ENCODE measurements around the gene GNA15.

Gene GNA15

DNA sequence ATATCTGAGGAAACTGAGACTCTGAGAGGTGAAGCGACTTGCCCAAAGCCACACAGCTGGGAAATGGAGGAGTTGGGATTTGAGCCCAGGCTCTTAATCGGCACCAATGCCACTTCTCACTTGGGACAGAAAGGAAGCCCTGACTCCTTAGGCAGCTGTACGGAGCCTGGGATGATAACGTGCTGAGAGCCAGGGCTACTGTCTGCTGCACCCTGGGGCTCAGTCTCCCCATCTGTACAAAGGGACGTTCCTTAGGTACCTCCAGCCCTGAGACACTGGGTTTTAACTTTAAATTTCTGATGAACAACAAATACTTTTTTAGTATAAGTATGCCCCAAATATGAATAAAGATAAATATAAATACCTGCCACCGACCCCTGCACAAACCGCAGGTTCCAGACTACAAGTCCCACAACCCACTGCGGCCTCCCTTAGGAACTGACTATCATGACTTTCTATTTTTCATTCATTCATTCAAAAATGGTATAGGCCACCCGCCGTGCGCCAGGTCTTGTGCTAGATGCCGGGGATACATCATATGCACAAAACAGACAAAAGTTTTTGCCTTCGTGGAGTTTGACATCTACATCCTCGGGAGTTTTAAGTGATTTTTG lies 49.1 kb downstream of the GNA15 start:
- TF ChIP-seq, protein P1, sequence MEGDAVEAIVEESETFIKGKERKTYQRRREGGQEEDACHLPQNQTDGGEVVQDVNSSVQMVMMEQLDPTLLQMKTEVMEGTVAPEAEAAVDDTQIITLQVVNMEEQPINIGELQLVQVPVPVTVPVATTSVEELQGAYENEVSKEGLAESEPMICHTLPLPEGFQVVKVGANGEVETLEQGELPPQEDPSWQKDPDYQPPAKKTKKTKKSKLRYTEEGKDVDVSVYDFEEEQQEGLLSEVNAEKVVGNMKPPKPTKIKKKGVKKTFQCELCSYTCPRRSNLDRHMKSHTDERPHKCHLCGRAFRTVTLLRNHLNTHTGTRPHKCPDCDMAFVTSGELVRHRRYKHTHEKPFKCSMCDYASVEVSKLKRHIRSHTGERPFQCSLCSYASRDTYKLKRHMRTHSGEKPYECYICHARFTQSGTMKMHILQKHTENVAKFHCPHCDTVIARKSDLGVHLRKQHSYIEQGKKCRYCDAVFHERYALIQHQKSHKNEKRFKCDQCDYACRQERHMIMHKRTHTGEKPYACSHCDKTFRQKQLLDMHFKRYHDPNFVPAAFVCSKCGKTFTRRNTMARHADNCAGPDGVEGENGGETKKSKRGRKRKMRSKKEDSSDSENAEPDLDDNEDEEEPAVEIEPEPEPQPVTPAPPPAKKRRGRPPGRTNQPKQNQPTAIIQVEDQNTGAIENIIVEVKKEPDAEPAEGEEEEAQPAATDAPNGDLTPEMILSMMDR (IDR thresholded peaks at IDR 0.05; ENCODE audit: extremely low read depth, missing control alignments) = no peak
- peak; percentile 64 for DNase-seq (ENCODE audit: low spot score)

DNA sequence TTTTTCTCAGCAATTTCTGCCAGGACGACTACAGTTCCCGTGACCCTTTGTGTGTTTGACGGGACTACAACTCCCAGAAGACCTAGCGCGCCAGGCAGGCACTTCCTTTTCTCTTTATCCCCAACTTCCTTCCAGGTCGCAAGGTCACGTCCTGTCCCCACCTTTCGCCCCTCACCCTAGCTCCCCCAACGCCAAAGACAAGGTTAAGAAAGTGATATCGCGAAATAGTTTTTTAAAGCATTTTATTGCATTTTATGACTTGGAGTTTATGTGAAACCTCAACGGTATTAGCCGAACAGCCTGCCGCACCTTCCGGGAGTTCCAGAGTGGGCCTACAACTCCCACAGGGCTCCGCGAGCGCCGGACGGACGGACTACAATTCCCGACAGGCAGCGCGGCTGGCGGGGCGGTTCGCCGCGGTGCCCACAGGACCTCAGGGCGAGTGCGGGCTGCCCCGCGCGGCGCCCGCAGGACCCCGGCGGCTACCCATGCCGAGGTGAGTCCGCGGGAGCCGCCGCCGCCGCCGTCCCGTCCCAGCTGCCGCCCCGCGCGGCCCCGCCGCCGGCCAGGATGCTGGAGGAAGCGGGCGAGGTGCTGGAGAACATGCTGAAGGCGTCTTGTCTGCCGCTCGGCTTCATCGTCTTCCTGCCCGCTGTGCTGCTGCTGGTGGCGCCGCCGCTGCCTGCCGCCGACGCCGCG lies 49.8 kb downstream of the GNA15 start, which contains the start of gene NCLN:
Gene NCLN (plus strand): TSS at position 470 of the 699 bp plus-strand sequence. CDS start 101 bp downstream, at position 571.
- TF ChIP-seq, protein P1 (IDR thresholded peaks at IDR 0.05; ENCODE audit: extremely low read depth, missing control alignments) = no peak
- DNase-seq (ENCODE audit: low spot score) = peak; percentile 95

DNA sequence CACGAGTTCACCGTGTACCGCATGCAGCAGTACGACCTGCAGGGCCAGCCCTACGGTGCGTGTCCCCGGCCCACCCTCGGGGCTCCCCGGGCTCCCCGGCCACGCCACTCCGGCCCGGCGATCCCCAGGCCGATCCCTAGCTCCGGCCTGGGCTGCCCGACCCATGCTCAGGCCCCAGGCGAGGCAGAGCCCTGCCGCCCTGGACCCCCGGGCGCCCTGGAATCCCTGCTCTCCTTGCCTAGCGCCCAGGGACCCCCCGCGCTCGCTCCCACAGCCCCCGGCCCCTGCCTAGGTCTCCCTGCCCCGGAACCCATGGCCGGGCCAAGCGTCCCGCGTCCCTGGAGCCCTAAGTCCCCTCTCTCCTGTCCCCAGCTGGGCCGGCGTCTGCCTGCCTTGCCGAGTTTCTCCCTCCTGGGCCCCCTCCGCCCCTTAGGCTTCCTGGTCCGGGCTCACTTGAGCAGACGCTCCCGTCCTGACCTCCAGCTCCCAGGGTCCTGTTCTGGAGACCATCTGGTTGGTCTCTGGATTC lies 50.4 kb downstream of the GNA15 start:
- TF ChIP-seq, protein P1 (IDR thresholded peaks at IDR 0.05; ENCODE audit: extremely low read depth, missing control alignments) = no peak
- DNase-seq (ENCODE audit: low spot score) = no peak

DNA sequence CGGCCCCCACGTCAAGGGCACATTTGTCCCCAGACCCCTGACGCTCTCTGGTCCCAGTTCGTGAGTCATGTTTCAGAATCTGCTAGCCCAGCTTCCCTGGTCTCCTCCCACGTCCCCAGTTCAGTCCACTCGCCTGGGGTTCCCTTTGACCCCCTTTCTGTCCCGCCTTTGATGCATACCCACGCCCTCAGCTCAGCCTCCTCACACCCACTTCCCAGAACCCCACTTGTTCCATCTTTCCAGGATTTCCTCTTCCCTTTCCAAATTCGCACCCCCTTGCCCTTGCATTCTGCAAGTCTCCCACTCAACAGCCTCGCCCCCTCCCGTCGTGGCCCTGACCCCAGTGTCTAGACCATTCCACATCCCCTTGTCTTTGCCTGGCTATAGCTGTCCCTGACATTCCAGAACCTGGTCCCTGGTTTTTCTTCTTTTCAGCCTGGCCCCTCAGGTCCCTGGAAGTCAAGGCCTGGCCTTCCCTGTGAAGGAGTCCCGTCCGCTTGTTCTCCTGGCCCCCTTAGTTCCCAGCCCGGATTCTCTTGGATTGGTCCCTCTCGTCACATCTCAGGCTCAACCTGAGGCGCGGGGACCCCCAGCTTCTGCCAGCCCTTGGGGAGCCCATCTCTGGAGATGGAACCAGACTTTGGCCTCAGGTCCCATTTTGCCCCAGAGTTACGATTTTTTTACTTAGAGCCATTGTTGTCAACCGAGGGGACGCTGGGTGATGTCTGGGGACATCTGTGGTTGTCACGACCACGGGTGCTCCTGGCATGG lies 51.2 kb downstream of the GNA15 start:
- TF ChIP-seq, protein P1 (IDR thresholded peaks at IDR 0.05; ENCODE audit: extremely low read depth, missing control alignments) = no peak

DNA sequence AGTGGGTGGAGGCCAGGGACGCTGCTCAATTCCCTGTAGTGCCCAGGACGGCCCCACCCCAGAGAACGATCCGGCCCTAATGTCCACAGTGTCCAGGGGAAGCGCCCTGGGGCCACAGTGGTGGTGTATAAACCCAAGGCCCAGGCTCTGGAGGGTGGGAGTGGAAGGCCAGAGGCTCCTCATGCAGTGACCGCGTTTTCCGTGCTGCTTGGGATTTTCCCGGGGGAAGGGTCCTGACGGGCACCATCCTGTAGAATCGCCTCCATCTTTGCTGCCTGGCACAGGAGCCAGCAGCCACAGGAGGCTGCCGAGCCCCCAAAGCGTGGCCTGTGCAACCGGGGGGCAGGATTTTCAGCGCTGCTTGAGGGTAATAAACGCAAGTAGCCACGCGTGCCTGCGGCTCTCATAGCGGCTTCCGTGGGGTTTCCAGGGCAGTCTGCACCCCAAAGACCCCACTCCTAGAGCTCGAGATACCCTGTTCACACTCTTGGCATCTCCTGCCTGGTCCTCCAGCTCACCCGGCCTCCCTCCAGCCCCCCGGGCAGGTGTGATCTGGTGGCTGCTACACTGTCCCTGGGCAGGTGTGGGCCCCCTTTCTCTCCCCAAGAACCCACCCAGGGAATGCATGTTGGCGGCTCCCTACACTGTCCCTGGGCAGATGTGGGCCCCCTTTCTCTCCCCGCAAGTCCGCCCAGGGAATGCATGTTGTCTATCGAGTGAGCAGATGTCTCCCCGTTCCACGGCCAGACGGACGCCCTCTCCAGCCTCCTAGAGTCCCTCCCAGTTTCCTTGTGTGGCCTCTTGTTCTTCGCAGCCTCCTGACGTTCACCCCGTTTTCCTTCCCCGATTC lies 52.1 kb downstream of the GNA15 start:
- DNase-seq (ENCODE audit: low spot score) = no peak
- TF ChIP-seq, protein P1 (IDR thresholded peaks at IDR 0.05; ENCODE audit: extremely low read depth, missing control alignments) = no peak

More for the DNA sequence above, 51.2 kb downstream of the GNA15 start:
- no peak for DNase-seq (ENCODE audit: low spot score)

DNA sequence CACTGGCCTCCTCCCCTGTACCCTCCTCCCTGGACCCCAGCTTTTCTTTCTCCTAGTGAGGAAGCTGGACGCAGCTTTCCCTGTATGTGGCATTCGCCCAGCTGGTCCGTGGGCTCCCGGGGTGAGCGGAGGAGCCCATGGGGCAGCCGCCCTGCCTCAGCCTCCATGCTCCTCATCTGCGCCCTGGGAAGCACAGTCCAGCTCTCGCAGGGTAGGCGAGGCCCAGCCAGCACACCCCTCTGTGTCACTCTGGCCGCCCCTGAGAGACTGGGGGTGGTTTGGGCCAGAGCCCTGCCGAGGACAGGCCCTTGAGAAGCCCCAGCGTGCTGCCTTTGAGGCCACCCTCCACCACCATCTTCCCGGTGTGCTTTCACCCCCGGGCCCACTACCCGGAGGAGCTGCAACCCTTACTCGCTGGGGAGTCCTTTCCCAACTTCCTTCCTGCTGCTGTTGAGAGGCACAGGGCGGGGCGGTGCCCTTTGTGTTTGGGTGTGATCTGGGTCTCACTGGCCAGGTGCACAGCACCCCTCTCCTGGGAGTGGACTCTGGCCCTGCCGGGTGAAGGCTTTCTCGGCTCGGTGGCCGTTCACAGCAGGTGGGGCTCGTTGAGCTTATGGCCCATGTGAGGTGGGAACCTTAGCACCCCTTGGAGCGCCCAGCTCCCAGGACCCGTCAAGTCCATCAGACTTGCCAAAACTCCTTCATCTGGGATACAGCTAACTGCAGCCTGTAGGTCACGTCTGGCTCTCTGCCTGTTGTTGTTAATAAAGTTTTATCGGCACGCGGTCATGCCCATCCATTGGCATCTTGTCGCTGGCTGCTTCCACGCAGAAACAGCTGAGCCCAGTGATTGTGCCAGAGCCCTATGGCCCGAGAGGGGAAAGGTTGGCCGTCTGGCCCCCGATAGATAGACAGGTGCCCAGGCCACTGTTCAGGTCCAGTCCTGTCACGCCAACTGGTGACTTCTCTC lies 53.1 kb downstream of the GNA15 start:
- DNase-seq (ENCODE audit: low spot score) = no peak

More for the DNA sequence above, 53.1 kb downstream of the GNA15 start:
- TF ChIP-seq, protein P1 (IDR thresholded peaks at IDR 0.05; ENCODE audit: extremely low read depth, missing control alignments) = no peak

All from GM20000 (cell line).